ENCODE data around the gene HTR3A.

Gene HTR3A

GRCh38 chr11:113949891-113950290, 25.0 kb upstream of the HTR3A start:
- Histone ChIP-seq H3K9ac (ENCODE audit: low read length) (no peak overlapping the region), H3K27ac (ENCODE audit: low read depth, low read length) (no peak overlapping the region), H3K4me3 (ENCODE audit: low read depth in 1 of 2, low read length in 2 of 2) (no peak overlapping the region)

DNA sequence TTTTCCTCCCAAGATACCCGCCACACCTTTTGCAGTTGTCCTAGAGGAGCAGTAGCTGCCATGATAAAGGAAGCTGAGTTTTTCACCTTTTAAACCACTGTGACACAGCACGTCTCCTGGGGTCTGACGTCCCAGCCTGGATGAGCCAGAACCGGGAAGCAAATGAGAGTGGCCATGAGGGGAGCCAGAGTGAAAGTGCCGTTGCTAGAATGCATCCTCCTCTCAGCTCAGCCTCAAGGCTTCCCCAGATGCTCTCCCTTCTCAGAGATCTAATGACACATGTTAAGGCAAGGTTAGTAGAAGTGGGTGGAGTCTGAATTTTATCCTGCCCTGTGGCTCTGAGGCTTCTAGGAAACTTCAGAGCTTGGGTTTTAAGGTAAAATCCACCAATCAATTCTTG, 23.4 kb upstream of the HTR3A start:
- Histone ChIP-seq H3K27ac (ENCODE audit: low read depth, low read length) (no peak overlapping the region), H3K27me3 (ENCODE audit: control insufficient read depth in 1 of 2, insufficient read depth in 2 of 2, low read length in 2 of 2) (peaks cover 0 to 6% of the 10 kb centered on the region in 2 donors), H3K4me3 (ENCODE audit: low read depth in 1 of 2, low read length in 2 of 2) (no peak overlapping the region), H3K4me1 (ENCODE audit: insufficient read depth, low read length) (no peaks in the 10 kb centered on the region), H3K36me3 (ENCODE audit: insufficient read depth, low read length) (no peaks in the 10 kb centered on the region), H3K9ac (ENCODE audit: low read length) (no peak overlapping the region), H3K9me3 (ENCODE audit: low read length) (no peaks in the 10 kb centered on the region)

More at GRCh38 chr11:113949891-113950290, 25.0 kb upstream of the HTR3A start:
- H3K27me3 ChIP-seq (ENCODE audit: control insufficient read depth in 1 of 2, insufficient read depth in 2 of 2, low read length in 2 of 2) = peaks cover 0 to 6% of the 10 kb centered on the region in 2 donors
- H3K9me3 ChIP-seq (ENCODE audit: low read length) = no peaks in the 10 kb centered on the region
- no peaks in the 10 kb centered on the region for H3K4me1 ChIP-seq (ENCODE audit: insufficient read depth, low read length)
- no peaks in the 10 kb centered on the region for H3K36me3 ChIP-seq (ENCODE audit: insufficient read depth, low read length)

- Histone ChIP-seq H3K27me3 (ENCODE audit: control insufficient read depth in 1 of 2, insufficient read depth in 2 of 2, low read length in 2 of 2) (peaks cover 0 to 6% of the 10 kb centered on the region in 2 donors), H3K4me3 (ENCODE audit: low read depth in 1 of 2, low read length in 2 of 2) (no peak overlapping the region), H3K9ac (ENCODE audit: low read length) (no peak overlapping the region), H3K36me3 (ENCODE audit: insufficient read depth, low read length) (no peaks in the 10 kb centered on the region), H3K4me1 (ENCODE audit: insufficient read depth, low read length) (no peaks in the 10 kb centered on the region), H3K9me3 (ENCODE audit: low read length) (no peaks in the 10 kb centered on the region), H3K27ac (ENCODE audit: low read depth, low read length) (no peak overlapping the region)
Measured at GRCh38 chr11:113952070-113952469, 22.8 kb upstream of the HTR3A start.

DNA sequence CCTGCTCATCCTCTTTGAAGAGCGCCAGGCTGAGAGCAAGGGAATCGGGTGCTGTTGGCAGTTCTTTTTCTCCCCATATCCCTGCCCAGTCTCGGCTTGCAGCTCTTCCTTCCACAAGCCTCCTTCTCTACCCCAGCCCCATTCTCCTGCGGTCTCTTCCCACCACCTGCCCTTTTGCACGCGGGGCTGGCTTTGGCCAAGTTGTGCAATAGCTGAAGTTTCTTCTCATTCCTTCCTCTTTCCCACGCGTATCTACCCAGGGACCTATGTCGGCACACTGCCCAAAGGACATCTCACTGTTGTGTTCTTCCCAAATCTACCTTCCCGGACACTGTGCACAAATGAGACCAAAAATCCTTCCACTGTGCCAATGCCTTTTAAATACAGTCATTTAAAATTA, 22.3 kb upstream of the HTR3A start:
- Histone ChIP-seq H3K36me3 (ENCODE audit: insufficient read depth, low read length) (no peaks in the 10 kb centered on the region), H3K4me1 (ENCODE audit: insufficient read depth, low read length) (no peaks in the 10 kb centered on the region), H3K27ac (ENCODE audit: low read depth, low read length) (no peak overlapping the region), H3K27me3 (ENCODE audit: control insufficient read depth in 1 of 2, insufficient read depth in 2 of 2, low read length in 2 of 2) (peaks cover 0 to 6% of the 10 kb centered on the region in 2 donors), H3K4me3 (ENCODE audit: low read depth in 1 of 2, low read length in 2 of 2) (no peak overlapping the region), H3K9me3 (ENCODE audit: low read length) (no peaks in the 10 kb centered on the region), H3K9ac (ENCODE audit: low read length) (no peak overlapping the region)

DNA sequence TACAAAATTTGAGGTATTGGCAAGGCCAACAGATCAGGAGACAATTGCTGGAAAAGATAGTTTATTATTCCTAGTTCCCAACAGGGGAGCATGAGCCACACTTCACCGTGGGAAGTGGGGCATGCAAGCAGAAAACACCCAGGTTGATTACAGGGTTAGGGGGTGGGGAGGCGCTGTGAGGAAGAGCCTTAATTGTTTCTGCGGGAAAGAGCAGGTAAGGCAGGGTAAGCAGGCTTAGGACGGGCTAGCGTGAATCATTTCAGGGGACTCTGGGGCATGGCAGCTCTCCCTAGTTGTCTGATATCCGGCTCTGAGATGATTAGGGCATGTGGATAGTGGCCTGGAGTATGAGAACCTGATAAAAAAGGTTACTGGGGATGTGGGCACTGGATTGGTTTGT, 20.7 kb upstream of the HTR3A start:
- H3K9me3 ChIP-seq (ENCODE audit: low read length) = no peaks in the 10 kb centered on the region
- no peaks in the 10 kb centered on the region for H3K4me1 ChIP-seq (ENCODE audit: insufficient read depth, low read length)
- H3K4me3 ChIP-seq (ENCODE audit: low read depth in 1 of 2, low read length in 2 of 2) = no peak overlapping the region
- H3K36me3 ChIP-seq (ENCODE audit: insufficient read depth, low read length) = no peaks in the 10 kb centered on the region
- no peak overlapping the region for H3K9ac ChIP-seq (ENCODE audit: low read length)
- H3K27me3 ChIP-seq (ENCODE audit: control insufficient read depth in 1 of 2, insufficient read depth in 2 of 2, low read length in 2 of 2) = peaks cover 0 to 6% of the 10 kb centered on the region in 2 donors
- H3K27ac ChIP-seq (ENCODE audit: low read depth, low read length) = no peak overlapping the region

DNA sequence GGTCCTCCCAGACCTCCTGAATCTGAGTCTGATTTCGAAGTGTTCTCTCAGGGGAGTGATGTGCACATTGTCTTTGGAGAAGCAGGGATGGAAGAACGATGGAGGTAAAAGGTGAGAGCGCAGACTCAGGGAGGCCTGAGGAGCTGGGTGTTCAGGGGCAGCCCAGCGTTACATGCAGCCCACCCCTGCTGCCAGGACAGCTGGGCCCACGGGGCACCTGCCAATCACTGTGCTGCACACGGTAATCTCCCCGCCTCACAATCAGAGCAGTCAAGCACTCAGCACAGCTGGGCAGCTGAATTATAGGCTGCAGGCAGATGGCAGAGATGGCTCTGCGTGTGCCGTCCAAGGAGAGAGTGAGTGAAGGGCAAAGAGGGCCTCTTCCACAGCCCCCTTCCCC, 17.9 kb upstream of the HTR3A start:
- H3K4me3 ChIP-seq (ENCODE audit: low read depth in 1 of 2, low read length in 2 of 2) = no peak overlapping the region
- H3K27ac ChIP-seq (ENCODE audit: low read depth, low read length) = no peak overlapping the region
- no peaks in the 10 kb centered on the region for H3K9me3 ChIP-seq (ENCODE audit: low read length)
- H3K36me3 ChIP-seq (ENCODE audit: insufficient read depth, low read length) = no peaks in the 10 kb centered on the region
- H3K4me1 ChIP-seq (ENCODE audit: insufficient read depth, low read length) = no peaks in the 10 kb centered on the region
- no peak overlapping the region for H3K9ac ChIP-seq (ENCODE audit: low read length)
- peaks cover 0 to 6% of the 10 kb centered on the region in 2 donors for H3K27me3 ChIP-seq (ENCODE audit: control insufficient read depth in 1 of 2, insufficient read depth in 2 of 2, low read length in 2 of 2)

GRCh38 chr11:113960702-113961330, 14.1 kb upstream of the HTR3A start:
- Histone ChIP-seq H3K9me3 (ENCODE audit: low read length) (no peaks in the 10 kb centered on the region), H3K4me3 (ENCODE audit: low read depth in 1 of 2, low read length in 2 of 2) (no peak overlapping the region), H3K36me3 (ENCODE audit: insufficient read depth, low read length) (no peaks in the 10 kb centered on the region)

DNA sequence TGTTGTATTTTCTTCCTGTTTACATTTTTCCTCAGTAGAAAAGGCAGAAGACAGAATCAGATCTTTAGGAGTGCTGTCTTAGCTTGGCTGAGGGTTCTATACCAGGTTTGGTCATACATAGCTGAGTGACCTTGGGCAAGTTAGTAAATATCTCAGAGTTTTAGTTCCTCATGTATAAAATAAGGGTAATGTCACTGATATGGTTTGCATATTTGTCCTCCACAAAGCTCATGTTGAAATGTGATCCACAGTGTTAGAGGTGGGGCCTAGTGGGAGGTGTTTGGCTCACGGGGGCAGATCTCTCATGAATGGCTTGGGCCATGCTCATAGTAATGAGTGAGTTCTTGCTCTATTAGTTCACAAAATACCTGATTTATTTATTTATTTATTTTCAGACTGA, 7.5 kb upstream of the HTR3A start:
- H3K27ac ChIP-seq (ENCODE audit: low read depth, low read length) = no peak overlapping the region
- H3K4me3 ChIP-seq (ENCODE audit: low read depth in 1 of 2, low read length in 2 of 2) = no peak overlapping the region
- H3K36me3 ChIP-seq (ENCODE audit: insufficient read depth, low read length) = no peaks in the 10 kb centered on the region
- H3K9me3 ChIP-seq (ENCODE audit: low read length) = no peaks in the 10 kb centered on the region
- no peak overlapping the region for H3K9ac ChIP-seq (ENCODE audit: low read length)
- no peaks in the 10 kb centered on the region for H3K4me1 ChIP-seq (ENCODE audit: insufficient read depth, low read length)
- no peaks in the 10 kb centered on the region for H3K27me3 ChIP-seq (ENCODE audit: control insufficient read depth in 1 of 2, insufficient read depth in 2 of 2, low read length in 2 of 2)

More at GRCh38 chr11:113960702-113961330, 14.1 kb upstream of the HTR3A start:
- no peak overlapping the region for H3K9ac ChIP-seq (ENCODE audit: low read length)
- H3K27ac ChIP-seq (ENCODE audit: low read depth, low read length) = no peak overlapping the region
- H3K4me1 ChIP-seq (ENCODE audit: insufficient read depth, low read length) = no peaks in the 10 kb centered on the region
- no peaks in the 10 kb centered on the region for H3K27me3 ChIP-seq (ENCODE audit: control insufficient read depth in 1 of 2, insufficient read depth in 2 of 2, low read length in 2 of 2)

- Histone ChIP-seq H3K9ac (ENCODE audit: low read length) (no peak overlapping the region), H3K27ac (ENCODE audit: low read depth, low read length) (no peak overlapping the region), H3K27me3 (ENCODE audit: control insufficient read depth in 1 of 2, insufficient read depth in 2 of 2, low read length in 2 of 2) (no peaks in the 10 kb centered on the region), H3K4me1 (ENCODE audit: insufficient read depth, low read length) (no peaks in the 10 kb centered on the region), H3K36me3 (ENCODE audit: insufficient read depth, low read length) (no peaks in the 10 kb centered on the region), H3K4me3 (ENCODE audit: low read depth in 1 of 2, low read length in 2 of 2) (no peak overlapping the region), H3K9me3 (ENCODE audit: low read length) (no peaks in the 10 kb centered on the region)
Measured at GRCh38 chr11:113971506-113972195, 3.3 kb upstream of the HTR3A start.

- Histone ChIP-seq H3K27me3 (ENCODE audit: control insufficient read depth in 1 of 2, insufficient read depth in 2 of 2, low read length in 2 of 2) (no peaks in the 10 kb centered on the region), H3K4me3 (ENCODE audit: low read depth in 1 of 2, low read length in 2 of 2) (no peak overlapping the region), H3K36me3 (ENCODE audit: insufficient read depth, low read length) (no peaks in the 10 kb centered on the region), H3K9me3 (ENCODE audit: low read length) (no peaks in the 10 kb centered on the region), H3K27ac (ENCODE audit: low read depth, low read length) (no peak overlapping the region), H3K4me1 (ENCODE audit: insufficient read depth, low read length) (no peaks in the 10 kb centered on the region), H3K9ac (ENCODE audit: low read length) (no peak overlapping the region)
Measured at GRCh38 chr11:113977071-113977490, 2.2 kb downstream of the HTR3A start.

GRCh38 chr11:113977701-113978100, 2.8 kb downstream of the HTR3A start:
- H3K27ac ChIP-seq (ENCODE audit: low read depth, low read length) = no peak overlapping the region
- no peaks in the 10 kb centered on the region for H3K4me1 ChIP-seq (ENCODE audit: insufficient read depth, low read length)
- no peaks in the 10 kb centered on the region for H3K9me3 ChIP-seq (ENCODE audit: low read length)
- H3K36me3 ChIP-seq (ENCODE audit: insufficient read depth, low read length) = no peaks in the 10 kb centered on the region
- H3K9ac ChIP-seq (ENCODE audit: low read length) = no peak overlapping the region
- no peak overlapping the region for H3K4me3 ChIP-seq (ENCODE audit: low read depth in 1 of 2, low read length in 2 of 2)
- H3K27me3 ChIP-seq (ENCODE audit: control insufficient read depth in 1 of 2, insufficient read depth in 2 of 2, low read length in 2 of 2) = no peaks in the 10 kb centered on the region

GRCh38 chr11:113979431-113979830, 4.5 kb downstream of the HTR3A start:
- H3K9ac ChIP-seq (ENCODE audit: low read length) = no peak overlapping the region
- no peaks in the 10 kb centered on the region for H3K9me3 ChIP-seq (ENCODE audit: low read length)
- H3K36me3 ChIP-seq (ENCODE audit: insufficient read depth, low read length) = no peaks in the 10 kb centered on the region
- H3K27ac ChIP-seq (ENCODE audit: low read depth, low read length) = no peak overlapping the region
- H3K4me3 ChIP-seq (ENCODE audit: low read depth in 1 of 2, low read length in 2 of 2) = no peak overlapping the region
- no peaks in the 10 kb centered on the region for H3K27me3 ChIP-seq (ENCODE audit: control insufficient read depth in 1 of 2, insufficient read depth in 2 of 2, low read length in 2 of 2)
- no peaks in the 10 kb centered on the region for H3K4me1 ChIP-seq (ENCODE audit: insufficient read depth, low read length)

All from muscle layer of colon (tissue), 2 donors.